ENCODE measurements around the gene OR1F1.

GRCh38 chr16:3223913-3224515 lies 36.0 kb downstream of the OR1F1 start:
- TF ChIP-seq, protein P1, sequence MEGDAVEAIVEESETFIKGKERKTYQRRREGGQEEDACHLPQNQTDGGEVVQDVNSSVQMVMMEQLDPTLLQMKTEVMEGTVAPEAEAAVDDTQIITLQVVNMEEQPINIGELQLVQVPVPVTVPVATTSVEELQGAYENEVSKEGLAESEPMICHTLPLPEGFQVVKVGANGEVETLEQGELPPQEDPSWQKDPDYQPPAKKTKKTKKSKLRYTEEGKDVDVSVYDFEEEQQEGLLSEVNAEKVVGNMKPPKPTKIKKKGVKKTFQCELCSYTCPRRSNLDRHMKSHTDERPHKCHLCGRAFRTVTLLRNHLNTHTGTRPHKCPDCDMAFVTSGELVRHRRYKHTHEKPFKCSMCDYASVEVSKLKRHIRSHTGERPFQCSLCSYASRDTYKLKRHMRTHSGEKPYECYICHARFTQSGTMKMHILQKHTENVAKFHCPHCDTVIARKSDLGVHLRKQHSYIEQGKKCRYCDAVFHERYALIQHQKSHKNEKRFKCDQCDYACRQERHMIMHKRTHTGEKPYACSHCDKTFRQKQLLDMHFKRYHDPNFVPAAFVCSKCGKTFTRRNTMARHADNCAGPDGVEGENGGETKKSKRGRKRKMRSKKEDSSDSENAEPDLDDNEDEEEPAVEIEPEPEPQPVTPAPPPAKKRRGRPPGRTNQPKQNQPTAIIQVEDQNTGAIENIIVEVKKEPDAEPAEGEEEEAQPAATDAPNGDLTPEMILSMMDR (IDR thresholded peaks at IDR 0.05): no peak
- no peak for TF ChIP-seq POLR2A (IDR thresholded peaks at IDR 0.05)
